IMR-90 (cell line): ENCODE measurements around the gene IFIT3. TPM values are rescaled to one million over a fixed set of nuclear protein-coding genes. Genes with fewer than 3 reads are reported as not detected.

ENCODE experiments used
- ATAC-seq: fragments of 200-7000 bp; cut with Tn5 transposase; 2 replicates; pipeline ENCODE4 v1.9.1; 2020; ENCODE audit warnings: low read depth, mild to moderate bottlenecking, moderate library complexity
- BruUV-seq: library from RNA; stranded (reverse); fragments of 400-500 nt; replicated peaks from 2 replicates; lab custom pipeline; 2021; lab: Mats Ljungman, UMichigan
- CTCF ChIA-PET: fragments of 300-600 bp; formaldehyde crosslinking; extraction: SDS; loops from one replicate; lab custom pipeline; 2021; ENCODE audit warnings: antibody characterized with exemption; lab: Yijun Ruan, JAX
- POLR2A ChIA-PET: fragments of 300-600 bp; sonication (Branson Sonifier 250); formaldehyde crosslinking; loops from one replicate; lab custom pipeline; 2022; ENCODE audit warnings: antibody characterized with exemption; ENCODE audit not compliant: unreplicated experiment; lab: Charles Lee
- DNase-seq: peaks from one replicate; pipeline ENCODE4 v3.0.0; 2013
- H2AFZ ChIP-seq: replicated peaks from 2 replicates; pipeline ENCODE3; 2013; ENCODE audit warnings: low read length, mild to moderate bottlenecking; ENCODE audit not compliant: poor library complexity
- H2AK5ac ChIP-seq: 2 replicates; pipeline ENCODE4 v1.6.1; 2013; ENCODE audit warnings: low read depth, low read length, inconsistent platforms
- H2AK9ac ChIP-seq: replicated peaks from 2 replicates; pipeline ENCODE3; 2013; ENCODE audit warnings: mild to moderate bottlenecking, low read depth, low read length, moderate library complexity; ENCODE audit not compliant: poor library complexity
- H2BK120ac ChIP-seq: 2 replicates; pipeline ENCODE4 v1.6.1; 2013; ENCODE audit warnings: low read depth, low read length, inconsistent platforms
- H2BK15ac ChIP-seq: 3 replicates; pipeline ENCODE4 v1.6.1; 2013; ENCODE audit warnings: low read depth, low read length, inconsistent platforms
- H2BK20ac ChIP-seq: 2 replicates; pipeline ENCODE4 v1.6.1; 2013; ENCODE audit warnings: low read depth, mild to moderate bottlenecking, inconsistent platforms, low read length, moderate library complexity
- H2BK5ac ChIP-seq: 2 replicates; pipeline ENCODE4 v1.6.1; 2013; ENCODE audit warnings: mild to moderate bottlenecking, low read depth, low read length, inconsistent platforms; ENCODE audit not compliant: poor library complexity, severe bottlenecking
- H3K14ac ChIP-seq: replicated peaks from 2 replicates; pipeline ENCODE4 v1.6.1; 2013; ENCODE audit warnings: low read depth, low read length, inconsistent platforms
- H3K18ac ChIP-seq: 2 replicates; pipeline ENCODE4 v1.6.1; 2013; ENCODE audit warnings: low read depth, low read length, control low read depth
- H3K23ac ChIP-seq: 2 replicates; pipeline ENCODE4 v1.6.1; 2013; ENCODE audit warnings: low read depth, low read length, inconsistent platforms
- H3K27ac ChIP-seq: 2 replicates; pipeline ENCODE4 v1.5.1; 2013; ENCODE audit warnings: mild to moderate bottlenecking, control low read depth, low read length; ENCODE audit not compliant: insufficient read depth
- H3K27me3 ChIP-seq: 2 replicates; pipeline ENCODE4 v1.6.1; 2013; ENCODE audit warnings: low read length; ENCODE audit not compliant: control insufficient read depth, insufficient read depth
- H3K36me3 ChIP-seq: 2 replicates; pipeline ENCODE4 v1.6.1; 2013; ENCODE audit warnings: low read length, mixed read lengths; ENCODE audit not compliant: control insufficient read depth, insufficient read depth
- H3K4ac ChIP-seq: 2 replicates; pipeline ENCODE4 v1.6.1; 2013; ENCODE audit warnings: low read depth, low read length, inconsistent platforms
- H3K4me1 ChIP-seq: 2 replicates; pipeline ENCODE4 v1.6.1; 2013; ENCODE audit warnings: low read length, mixed read lengths; ENCODE audit not compliant: control insufficient read depth, insufficient read depth
- H3K4me2 ChIP-seq: 2 replicates; pipeline ENCODE4 v1.6.1; 2013; ENCODE audit warnings: low read depth, mild to moderate bottlenecking, control low read depth, low read length, moderate library complexity
- H3K4me3 ChIP-seq: 2 replicates; pipeline ENCODE4 v1.5.1; 2013; ENCODE audit warnings: low read depth, mild to moderate bottlenecking, control low read depth, low read length, moderate library complexity; ENCODE audit not compliant: insufficient read depth
- H3K56ac ChIP-seq: 2 replicates; pipeline ENCODE4 v1.6.1; 2013; ENCODE audit warnings: low read length, inconsistent platforms; ENCODE audit not compliant: insufficient read depth; ENCODE audit errors: extremely low read depth
- H3K79me1 ChIP-seq, 2 experiments: 2 replicates each; pipeline ENCODE4 v1.6.1; 2013; ENCODE audit warnings: low read length in 2 of 2, inconsistent platforms in 1 of 2, low read depth in 1 of 2
- H3K9ac ChIP-seq: 2 replicates; pipeline ENCODE4 v1.6.1; 2013; ENCODE audit warnings: low read depth, low read length, control low read depth
- H3K9me1 ChIP-seq: 2 replicates; pipeline ENCODE4 v1.6.1; 2013; ENCODE audit warnings: low read length, inconsistent platforms; ENCODE audit not compliant: insufficient read depth
- H3K9me3 ChIP-seq: 2 replicates; pipeline ENCODE4 v1.6.1; 2013; ENCODE audit warnings: low read length; ENCODE audit not compliant: control insufficient read depth, insufficient read depth
- H4K20me1 ChIP-seq: 2 replicates; pipeline ENCODE4 v1.6.1; 2013; ENCODE audit warnings: low read length, inconsistent platforms; ENCODE audit not compliant: insufficient read depth
- H4K5ac ChIP-seq: 2 replicates; pipeline ENCODE4 v1.6.1; 2013; ENCODE audit warnings: mild to moderate bottlenecking, low read depth, low read length, control low read depth
- H4K8ac ChIP-seq, 2 experiments: 2 replicates each; pipeline ENCODE4 v1.6.1; 2013; ENCODE audit warnings: low read depth in 2 of 2, low read length in 2 of 2, control low read depth in 1 of 2, inconsistent platforms in 1 of 2
- H4K91ac ChIP-seq: 2 replicates; pipeline ENCODE4 v1.6.1; 2013; ENCODE audit warnings: low read depth, low read length, inconsistent platforms; ENCODE audit not compliant: insufficient read depth
- BHLHE40 ChIP-seq: fragments of 150-350 bp; IDR thresholded peaks from 2 replicates; pipeline ENCODE4 v1.6.1; 2016; ENCODE audit warnings: mild to moderate bottlenecking, low read depth, low read length
- CEBPB ChIP-seq: IDR thresholded peaks from 2 replicates; pipeline ENCODE4 v1.6.1; 2012; ENCODE audit warnings: low read depth, low read length, improper control_type of control experiment
- CHD1 ChIP-seq: IDR thresholded peaks from 2 replicates; pipeline ENCODE4 v1.6.1; 2012; ENCODE audit warnings: low read depth, low read length, improper control_type of control experiment
- FOS ChIP-seq: fragments of 150-350 bp; IDR thresholded peaks from 2 replicates; pipeline ENCODE4 v1.6.1; 2016; ENCODE audit warnings: low read depth, low read length
- MAFK ChIP-seq: IDR thresholded peaks from 2 replicates; pipeline ENCODE4 v1.6.1; 2012; ENCODE audit warnings: low read depth, low read length, improper control_type of control experiment
- MAZ ChIP-seq: IDR thresholded peaks from 2 replicates; pipeline ENCODE4 v1.6.1; 2012; ENCODE audit warnings: low read depth, mild to moderate bottlenecking, low read length, improper control_type of control experiment, moderate library complexity, borderline replicate concordance
- MXI1 ChIP-seq: IDR thresholded peaks from 2 replicates; pipeline ENCODE4 v1.6.1; 2012; ENCODE audit warnings: low read depth, mild to moderate bottlenecking, low read length, moderate library complexity, borderline replicate concordance
- NFE2L2 ChIP-seq: fragments of 150-350 bp; IDR thresholded peaks from 2 replicates; pipeline ENCODE4 v1.6.1; 2016; ENCODE audit warnings: low read depth, mild to moderate bottlenecking, low read length
- POLR2A ChIP-seq: IDR thresholded peaks from 2 replicates; pipeline ENCODE4 v1.6.1; 2012; ENCODE audit warnings: mild to moderate bottlenecking, low read depth, low read length
- RAD21 ChIP-seq: IDR thresholded peaks from 2 replicates; pipeline ENCODE4 v1.6.1; 2012; ENCODE audit warnings: low read length, improper control_type of control experiment
- RCOR1 ChIP-seq: IDR thresholded peaks from 2 replicates; pipeline ENCODE4 v1.6.1; 2012; ENCODE audit warnings: mild to moderate bottlenecking, low read length, improper control_type of control experiment; ENCODE audit not compliant: insufficient replicate concordance
- RFX5 ChIP-seq: IDR thresholded peaks from 2 replicates; pipeline ENCODE4 v1.8.0; 2012; ENCODE audit warnings: low read depth, mild to moderate bottlenecking, low read length, moderate library complexity
- SMC3 ChIP-seq: fragments of 150-350 bp; IDR thresholded peaks from 2 replicates; pipeline ENCODE4 v1.6.1; 2016; ENCODE audit warnings: low read depth, mild to moderate bottlenecking, antibody characterized with exemption, low read length, moderate library complexity
- USF2 ChIP-seq: fragments of 150-350 bp; IDR thresholded peaks from 2 replicates; pipeline ENCODE4 v1.6.1; 2017; ENCODE audit warnings: mild to moderate bottlenecking, antibody characterized with exemption, low read length, low read depth
- WGBS, 2 experiments: methylation state at CpG; one replicate each; pipeline versions ENCODE4 v1.1.5 to v1.1.7; 2013; ENCODE audit warnings: missing lambda C conversion rate in 2 of 2; ENCODE audit not compliant: insufficient read length in 1 of 2; ENCODE audit errors: extremely low coverage in 2 of 2; 5-methylcytosine and 5-hydroxymethylcytosine counted together
- dilution Hi-C: fragments of 300-500 bp; cut with HindIII; formaldehyde crosslinking; loops from one replicate; pipeline ENCODE4 v1.14.3; 2018; ENCODE audit warnings: low sequenced_read_pairs; ENCODE audit not compliant: unreplicated experiment
- in situ Hi-C: fragments of 300-500 bp; cut with MboI; formaldehyde crosslinking; loops from 3 replicates; pipeline ENCODE4 v1.14.3; 2019; ENCODE audit warnings: low sequenced_read_pairs, inconsistent platforms, mixed read lengths
- intact Hi-C: fragments of 100-400 bp; cut with micrococcal nuclease; formaldehyde crosslinking; loops from 2 replicates; pipeline ENCODE4 v1.10.0; 2022
- polyA plus RNA-seq, 3 experiments: library from polyadenylated mRNA; depleted of rRNA; stranded (reverse); fragments of >200 nt; gene quantifications; 2 replicates each; pipeline ENCODE4 v1.2.3, GENCODE V29; 2012; ENCODE audit warnings: low replicate concordance in 1 of 3
- total RNA-seq: library from RNA; depleted of rRNA; stranded (reverse); fragments of >200 nt; gene quantifications from 2 replicates; pipeline ENCODE4 v1.2.3, GENCODE V29; 2012
- TF ChIP-seq, protein P1 (sequence below): fragments of 150-350 bp; IDR thresholded peaks from 2 replicates; pipeline ENCODE4 v1.6.1; 2016; ENCODE audit warnings: low read depth, mild to moderate bottlenecking, low read length, moderate library complexity, borderline replicate concordance
- TF ChIP-seq, protein P2 (sequence below): conservative IDR thresholded peaks from 2 replicates; pipeline ENCODE4 v1.5.1; 2012; ENCODE audit warnings: mild to moderate bottlenecking, low read depth, low read length, improper control_type of control experiment

Gene IFIT3
- total and polyA plus RNA-seq, 2 of the 4 experiments (the other 2 are of a cell fraction), result 3.5 to 7.3 TPM

DNA sequence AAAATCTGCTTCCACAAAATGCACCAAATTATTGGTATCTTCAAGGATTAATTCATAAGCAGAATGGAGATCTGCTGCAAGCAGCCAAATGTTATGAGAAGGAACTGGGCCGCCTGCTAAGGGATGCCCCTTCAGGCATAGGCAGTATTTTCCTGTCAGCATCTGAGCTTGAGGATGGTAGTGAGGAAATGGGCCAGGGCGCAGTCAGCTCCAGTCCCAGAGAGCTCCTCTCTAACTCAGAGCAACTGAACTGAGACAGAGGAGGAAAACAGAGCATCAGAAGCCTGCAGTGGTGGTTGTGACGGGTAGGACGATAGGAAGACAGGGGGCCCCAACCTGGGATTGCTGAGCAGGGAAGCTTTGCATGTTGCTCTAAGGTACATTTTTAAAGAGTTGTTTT, 12.1 kb downstream of the IFIT3 start:
- WGBS, 2 experiments, result 100% methylated on average over 1 of the region's 4 CpGs; no CpG with 5 or more reads in 1 of the 2 experiments
- H3K79me1 ChIP-seq, result peaks cover 0 to 7% of the 10 kb centered on the region in 2 experiments; a peak in 1 of 4 replicates
- H3K27ac ChIP-seq, result no peak overlapping the region
- H4K5ac ChIP-seq, result no peak overlapping the region
- ATAC-seq (no peak), DNase-seq (no peak)
- CTCF ChIA-PET, result interaction anchor here (0.7 kb wide), 1 partner anchor 12 kb away, joined by 9 read pairs; no protein-coding TSS in a partner anchor
- H3K36me3 ChIP-seq, result peaks cover 6% of the 10 kb centered on the region
- dilution Hi-C loops, result no loop called here
- no peak overlapping the region for H3K14ac ChIP-seq
- H4K20me1 ChIP-seq, result no peaks in the 10 kb centered on the region
- no peak overlapping the region for H4K8ac ChIP-seq
- H2BK5ac ChIP-seq, result no peak overlapping the region
- BruUV-seq, result no TSS peak
- H2BK15ac ChIP-seq, result no peak overlapping the region
- H3K23ac ChIP-seq, result no peak overlapping the region
- no peaks in the 10 kb centered on the region for H3K9me1 ChIP-seq
- H3K56ac ChIP-seq, result no peak overlapping the region
- no peaks in the 10 kb centered on the region for H3K27me3 ChIP-seq
- TF ChIP-seq SMC3, result no peak
- TF ChIP-seq NFE2L2, result no peak
- TF ChIP-seq CEBPB, result no peak
- no peak for TF ChIP-seq USF2
- TF ChIP-seq, protein P1, sequence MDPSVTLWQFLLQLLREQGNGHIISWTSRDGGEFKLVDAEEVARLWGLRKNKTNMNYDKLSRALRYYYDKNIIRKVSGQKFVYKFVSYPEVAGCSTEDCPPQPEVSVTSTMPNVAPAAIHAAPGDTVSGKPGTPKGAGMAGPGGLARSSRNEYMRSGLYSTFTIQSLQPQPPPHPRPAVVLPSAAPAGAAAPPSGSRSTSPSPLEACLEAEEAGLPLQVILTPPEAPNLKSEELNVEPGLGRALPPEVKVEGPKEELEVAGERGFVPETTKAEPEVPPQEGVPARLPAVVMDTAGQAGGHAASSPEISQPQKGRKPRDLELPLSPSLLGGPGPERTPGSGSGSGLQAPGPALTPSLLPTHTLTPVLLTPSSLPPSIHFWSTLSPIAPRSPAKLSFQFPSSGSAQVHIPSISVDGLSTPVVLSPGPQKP, result no peak
- no peak for TF ChIP-seq RFX5
- no peak for TF ChIP-seq MAZ
- TF ChIP-seq CHD1, result no peak
- no peak for TF ChIP-seq RCOR1
- TF ChIP-seq BHLHE40, result no peak
- TF ChIP-seq POLR2A, result no peak
- TF ChIP-seq FOS, result no peak
- TF ChIP-seq, protein P2, sequence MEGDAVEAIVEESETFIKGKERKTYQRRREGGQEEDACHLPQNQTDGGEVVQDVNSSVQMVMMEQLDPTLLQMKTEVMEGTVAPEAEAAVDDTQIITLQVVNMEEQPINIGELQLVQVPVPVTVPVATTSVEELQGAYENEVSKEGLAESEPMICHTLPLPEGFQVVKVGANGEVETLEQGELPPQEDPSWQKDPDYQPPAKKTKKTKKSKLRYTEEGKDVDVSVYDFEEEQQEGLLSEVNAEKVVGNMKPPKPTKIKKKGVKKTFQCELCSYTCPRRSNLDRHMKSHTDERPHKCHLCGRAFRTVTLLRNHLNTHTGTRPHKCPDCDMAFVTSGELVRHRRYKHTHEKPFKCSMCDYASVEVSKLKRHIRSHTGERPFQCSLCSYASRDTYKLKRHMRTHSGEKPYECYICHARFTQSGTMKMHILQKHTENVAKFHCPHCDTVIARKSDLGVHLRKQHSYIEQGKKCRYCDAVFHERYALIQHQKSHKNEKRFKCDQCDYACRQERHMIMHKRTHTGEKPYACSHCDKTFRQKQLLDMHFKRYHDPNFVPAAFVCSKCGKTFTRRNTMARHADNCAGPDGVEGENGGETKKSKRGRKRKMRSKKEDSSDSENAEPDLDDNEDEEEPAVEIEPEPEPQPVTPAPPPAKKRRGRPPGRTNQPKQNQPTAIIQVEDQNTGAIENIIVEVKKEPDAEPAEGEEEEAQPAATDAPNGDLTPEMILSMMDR, result no peak
- no peak for TF ChIP-seq RAD21
- no peak for TF ChIP-seq MXI1
- no peak for TF ChIP-seq MAFK
- H3K4me2 ChIP-seq, result no peak overlapping the region
- no peak overlapping the region for H2AFZ ChIP-seq
- H3K4me3 ChIP-seq, result no peak overlapping the region
- no peak overlapping the region for H3K4ac ChIP-seq
- H2BK20ac ChIP-seq, result no peak overlapping the region
- H3K4me1 ChIP-seq, result peaks cover 4% of the 10 kb centered on the region; the same call in 1 of the 2 replicates
- no peak overlapping the region for H2BK120ac ChIP-seq
- no peak overlapping the region for H2AK5ac ChIP-seq
- H4K91ac ChIP-seq, result no peak overlapping the region
- H3K9me3 ChIP-seq, result no peaks in the 10 kb centered on the region
- H3K18ac ChIP-seq, result no peak overlapping the region
- no peak overlapping the region for H2AK9ac ChIP-seq
- in situ Hi-C loops, result no loop called here
- no peak overlapping the region for H3K9ac ChIP-seq
- intact Hi-C loops, result no loop called here
- POLR2A ChIA-PET, result no interaction called here
